Loucy (cell line): Measurements from ENCODE around the gene DERL2.

ENCODE experiments used
- H2AFZ ChIP-seq: fragments of 200-600 bp; sonication (generic); 2 replicates; pipeline ENCODE4 v1.6.0; 2016; ENCODE audit warnings: antibody characterized with exemption, mild to moderate bottlenecking, low read length, moderate library complexity
- H3F3A ChIP-seq: fragments of 200-600 bp; 2 replicates; pipeline ENCODE4 v1.6.0; 2016; ENCODE audit warnings: antibody characterized with exemption, low read depth, mild to moderate bottlenecking
- H3K27me3 ChIP-seq: fragments of 200-600 bp; sonication (generic); 2 replicates; pipeline ENCODE4 v1.6.1; 2014; ENCODE audit warnings: low read length, mild to moderate bottlenecking; ENCODE audit not compliant: insufficient read depth, poor library complexity, severe bottlenecking
- H3K36me3 ChIP-seq: fragments of 200-600 bp; sonication (generic); 2 replicates; pipeline ENCODE4 v1.6.1; 2016; ENCODE audit warnings: low read length; ENCODE audit not compliant: insufficient read depth
- H3K4me1 ChIP-seq: fragments of 200-600 bp; sonication (generic); 2 replicates; pipeline ENCODE4 v1.5.1; 2014; ENCODE audit warnings: low read length, mild to moderate bottlenecking; ENCODE audit not compliant: insufficient read depth, poor library complexity, severe bottlenecking
- H3K4me2 ChIP-seq: fragments of 200-600 bp; sonication (generic); 2 replicates; pipeline ENCODE4 v1.6.0; 2014; ENCODE audit warnings: antibody characterized with exemption, low read length, low read depth, mild to moderate bottlenecking; ENCODE audit not compliant: poor library complexity, severe bottlenecking
- H3K4me3 ChIP-seq: fragments of 200-600 bp; sonication (generic); 2 replicates; pipeline ENCODE4 v1.5.1; 2014; ENCODE audit warnings: low read length, mild to moderate bottlenecking, mixed read lengths; ENCODE audit not compliant: poor library complexity, severe bottlenecking
- H3K79me2 ChIP-seq: fragments of 200-600 bp; sonication (generic); 2 replicates; pipeline ENCODE4 v1.6.1; 2014; ENCODE audit warnings: low read length; ENCODE audit not compliant: insufficient read depth
- H3K9ac ChIP-seq: fragments of 200-600 bp; sonication (generic); 2 replicates; pipeline ENCODE4 v1.6.0; 2014; ENCODE audit warnings: mild to moderate bottlenecking, low read depth, low read length, moderate library complexity; ENCODE audit not compliant: poor library complexity, severe bottlenecking
- H3K9me2 ChIP-seq: fragments of 200-600 bp; sonication (generic); replicated peaks from 2 replicates; pipeline ENCODE4 v1.6.1; 2016; ENCODE audit warnings: low read depth, low read length, mixed read lengths
- H3K9me3 ChIP-seq: fragments of 200-600 bp; sonication (generic); 2 replicates; pipeline ENCODE4 v1.6.1; 2014; ENCODE audit warnings: mild to moderate bottlenecking, antibody characterized with exemption, low read length, low read depth; ENCODE audit not compliant: insufficient read depth
- H4K20me1 ChIP-seq: fragments of 200-600 bp; sonication (generic); 2 replicates; pipeline ENCODE4 v1.6.0; 2014; ENCODE audit warnings: antibody characterized with exemption, low read length, mild to moderate bottlenecking; ENCODE audit not compliant: insufficient read depth, poor library complexity, severe bottlenecking
- EZH2phosphoT487 ChIP-seq: fragments of 200-600 bp; IDR thresholded peaks from 2 replicates; pipeline ENCODE4 v1.6.1; 2018; ENCODE audit warnings: antibody characterized with exemption, mild to moderate bottlenecking, moderate library complexity, borderline replicate concordance
- TF ChIP-seq, protein P1 (sequence below): fragments of 200-600 bp; sonication (generic); conservative IDR thresholded peaks from 2 replicates; pipeline ENCODE4 v1.5.1; 2014; ENCODE audit warnings: mild to moderate bottlenecking, antibody characterized with exemption, low read length

The DERL2 gene

DNA sequence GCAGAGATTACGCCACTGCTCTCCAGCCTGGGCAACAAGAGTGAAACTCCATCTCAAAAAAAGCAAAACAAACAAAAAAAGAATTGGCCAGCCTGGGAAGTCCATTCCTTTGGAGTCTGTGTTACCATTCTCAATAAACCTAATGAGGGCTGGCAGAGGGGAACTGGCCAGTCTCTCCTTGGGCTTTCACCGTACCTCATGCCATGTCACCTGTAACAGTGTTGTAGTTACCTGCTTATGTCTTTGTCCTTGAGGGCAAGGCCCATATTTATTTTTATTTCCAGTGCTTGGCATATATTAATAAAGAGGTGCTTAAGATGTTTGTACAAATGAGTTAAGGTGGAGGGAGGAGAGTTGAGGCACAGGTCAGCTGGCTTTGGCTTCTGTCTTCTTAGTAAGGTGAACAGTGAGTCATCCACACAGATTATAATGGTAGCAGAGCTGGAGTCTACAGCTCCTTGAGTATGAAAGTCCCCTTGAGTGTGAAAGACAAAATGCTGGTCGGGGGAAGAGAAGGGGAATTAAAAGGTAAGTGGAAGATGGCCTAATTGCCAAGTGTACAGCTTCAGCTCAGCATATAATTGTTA lies 55.5 kb downstream of the DERL2 start:
- no peaks in the 10 kb centered on the region for H3K27me3 ChIP-seq
- TF ChIP-seq, protein P1, sequence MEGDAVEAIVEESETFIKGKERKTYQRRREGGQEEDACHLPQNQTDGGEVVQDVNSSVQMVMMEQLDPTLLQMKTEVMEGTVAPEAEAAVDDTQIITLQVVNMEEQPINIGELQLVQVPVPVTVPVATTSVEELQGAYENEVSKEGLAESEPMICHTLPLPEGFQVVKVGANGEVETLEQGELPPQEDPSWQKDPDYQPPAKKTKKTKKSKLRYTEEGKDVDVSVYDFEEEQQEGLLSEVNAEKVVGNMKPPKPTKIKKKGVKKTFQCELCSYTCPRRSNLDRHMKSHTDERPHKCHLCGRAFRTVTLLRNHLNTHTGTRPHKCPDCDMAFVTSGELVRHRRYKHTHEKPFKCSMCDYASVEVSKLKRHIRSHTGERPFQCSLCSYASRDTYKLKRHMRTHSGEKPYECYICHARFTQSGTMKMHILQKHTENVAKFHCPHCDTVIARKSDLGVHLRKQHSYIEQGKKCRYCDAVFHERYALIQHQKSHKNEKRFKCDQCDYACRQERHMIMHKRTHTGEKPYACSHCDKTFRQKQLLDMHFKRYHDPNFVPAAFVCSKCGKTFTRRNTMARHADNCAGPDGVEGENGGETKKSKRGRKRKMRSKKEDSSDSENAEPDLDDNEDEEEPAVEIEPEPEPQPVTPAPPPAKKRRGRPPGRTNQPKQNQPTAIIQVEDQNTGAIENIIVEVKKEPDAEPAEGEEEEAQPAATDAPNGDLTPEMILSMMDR, result no peak
- no peak for TF ChIP-seq EZH2phosphoT487
- no peak overlapping the region for H2AFZ ChIP-seq
- H3F3A ChIP-seq, result 0 out of 2 replicates have a peak, but pooled peaks cover 3% of the 10 kb centered on the region
- H3K36me3 ChIP-seq, result peaks cover 81% of the 10 kb centered on the region
- H3K4me1 ChIP-seq, result peaks cover 6% of the 10 kb centered on the region
- H3K79me2 ChIP-seq, result peaks cover 20% of the 10 kb centered on the region; the same call in 1 of the 2 replicates
- H3K9ac ChIP-seq, result no peak overlapping the region
- no peaks in the 10 kb centered on the region for H3K9me2 ChIP-seq
- no peaks in the 10 kb centered on the region for H3K9me3 ChIP-seq
- H3K4me2 ChIP-seq, result no peak overlapping the region
- H3K4me3 ChIP-seq, result no peak overlapping the region
- peaks cover 14% of the 10 kb centered on the region for H4K20me1 ChIP-seq

DNA sequence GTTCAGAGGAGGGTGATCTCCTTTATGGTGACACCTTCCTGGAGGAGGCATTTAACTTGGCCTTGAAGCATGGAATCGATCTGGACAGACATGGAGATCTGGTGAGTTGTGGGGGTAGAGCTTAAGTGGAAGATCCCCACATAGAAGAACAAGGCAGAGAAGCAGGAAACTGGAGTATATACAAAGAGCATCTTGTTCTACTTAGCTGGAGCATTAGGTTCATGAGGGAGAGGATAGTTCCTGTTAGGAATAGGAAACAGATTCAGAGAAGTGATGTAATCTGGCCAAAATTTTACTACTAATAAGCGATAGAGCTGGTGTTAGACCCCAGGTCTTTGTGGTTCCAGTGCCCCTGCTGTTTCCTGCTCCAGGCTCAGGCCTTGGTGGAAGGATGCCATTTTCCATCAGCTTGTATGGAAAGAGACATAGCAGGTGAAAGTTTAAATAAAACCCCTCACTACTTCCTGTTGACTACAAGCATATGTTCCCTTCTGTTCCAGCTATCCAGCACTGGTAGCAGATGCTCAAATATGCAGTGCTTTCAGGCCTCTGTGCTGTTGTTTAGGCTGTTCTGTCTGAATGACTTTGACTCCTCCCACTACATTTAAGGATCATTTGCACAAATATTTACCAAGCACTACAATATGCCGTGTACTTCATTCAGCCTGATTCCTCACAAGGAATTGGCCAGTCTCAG lies 56.6 kb downstream of the DERL2 start:
- Histone ChIP-seq H3K79me2 (peaks cover 20% of the 10 kb centered on the region; the same call in 1 of the 2 replicates), H3F3A (0 out of 2 replicates have a peak, but pooled peaks cover 3% of the 10 kb centered on the region), H3K9me3 (no peaks in the 10 kb centered on the region), H3K4me2 (no peak overlapping the region), H2AFZ (no peak overlapping the region), H3K4me3 (no peak overlapping the region), H4K20me1 (peaks cover 12% of the 10 kb centered on the region), H3K27me3 (no peaks in the 10 kb centered on the region), H3K4me1 (peaks cover 5% of the 10 kb centered on the region), H3K9ac (no peak overlapping the region), H3K36me3 (peaks cover 79% of the 10 kb centered on the region), H3K9me2 (no peaks in the 10 kb centered on the region)
- no peak for TF ChIP-seq EZH2phosphoT487
- TF ChIP-seq, protein P1, result no peak

DNA sequence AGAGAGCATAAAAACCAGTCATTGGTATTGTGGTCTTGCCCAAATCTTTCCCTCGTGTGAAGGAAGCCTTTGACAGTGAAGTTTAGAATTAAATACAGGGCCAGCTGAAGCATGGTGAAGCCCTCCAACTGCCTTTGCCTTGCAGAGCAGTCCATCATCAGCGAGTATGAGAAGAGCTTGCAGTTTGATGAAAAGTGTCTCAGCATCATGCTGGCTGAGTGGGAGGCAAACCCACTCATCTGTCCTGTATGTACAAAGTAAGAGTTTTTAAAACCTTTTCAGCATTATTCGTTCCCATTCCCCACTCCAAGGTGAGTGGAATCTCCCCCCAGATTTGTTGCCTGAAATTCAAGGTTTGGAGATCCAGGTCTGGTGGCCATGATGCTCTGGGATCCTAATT lies 60.2 kb downstream of the DERL2 start:
- H3K79me2 ChIP-seq, result peaks cover 38% of the 10 kb centered on the region
- no peak overlapping the region for H3K4me3 ChIP-seq
- no peaks in the 10 kb centered on the region for H3F3A ChIP-seq
- H3K9me3 ChIP-seq, result no peaks in the 10 kb centered on the region
- H2AFZ ChIP-seq, result no peak overlapping the region
- H3K4me2 ChIP-seq, result no peak overlapping the region
- H4K20me1 ChIP-seq, result peaks cover 31% of the 10 kb centered on the region
- TF ChIP-seq, protein P1, result no peak
- TF ChIP-seq EZH2phosphoT487, result no peak
- no peaks in the 10 kb centered on the region for H3K9me2 ChIP-seq
- peaks cover 54% of the 10 kb centered on the region for H3K36me3 ChIP-seq
- H3K9ac ChIP-seq, result no peak overlapping the region
- H3K4me1 ChIP-seq, result peaks cover 29% of the 10 kb centered on the region
- no peaks in the 10 kb centered on the region for H3K27me3 ChIP-seq
